Effector CD8-positive, alpha-beta T cell (primary cell): ENCODE results near the gene ETFRF1.
A peak's percentile ranks its signal among the peaks of the same experiment; 100 is the strongest.

Experiments
- DNase-seq: peaks from one replicate; lab custom pipeline; 2025; lab: John Stamatoyannopoulos, UW
- total RNA-seq, 4 experiments: gene quantifications; one replicate each; lab custom pipeline; 2026; lab: John Stamatoyannopoulos, UW

The ETFRF1 gene, protein sequence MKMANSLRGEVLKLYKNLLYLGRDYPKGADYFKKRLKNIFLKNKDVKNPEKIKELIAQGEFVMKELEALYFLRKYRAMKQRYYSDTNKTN
- 3.9 to 12.1 (median 9.3) reads per million in 4 experiments for total RNA-seq

GRCh38 chr12:25195056-25195971, at the start of gene ETFRF1, which contains the start of gene DNAI7:
TSS of gene ETFRF1 (plus strand) at chr12:25195237. CDS start at chr12:25203957, 8,720 bp downstream.
TSS of gene DNAI7 (minus strand) at chr12:25195160. CDS start at chr12:25195078, 82 bp downstream.
- DNase-seq, result peak; percentile 94

DNA sequence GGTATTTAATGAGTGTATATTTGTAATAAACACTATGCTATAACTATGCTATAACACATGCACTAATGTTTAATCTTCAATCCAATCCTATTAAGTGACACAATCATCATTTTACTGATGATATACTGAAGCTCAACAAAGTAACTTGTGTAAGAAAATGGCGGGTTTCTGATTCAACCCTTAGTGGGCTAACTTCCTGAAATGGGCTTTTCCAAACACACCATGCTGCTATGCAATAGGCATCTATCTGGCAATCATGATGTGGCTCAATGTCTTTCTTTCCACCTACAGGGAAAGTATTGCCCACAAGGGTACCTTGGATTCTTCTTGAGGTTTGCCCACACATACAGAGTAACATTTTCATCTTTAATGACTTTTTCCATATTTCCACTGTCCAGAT, 48.4 kb upstream of the ETFRF1 start:
- DNase-seq, result no peak

DNA sequence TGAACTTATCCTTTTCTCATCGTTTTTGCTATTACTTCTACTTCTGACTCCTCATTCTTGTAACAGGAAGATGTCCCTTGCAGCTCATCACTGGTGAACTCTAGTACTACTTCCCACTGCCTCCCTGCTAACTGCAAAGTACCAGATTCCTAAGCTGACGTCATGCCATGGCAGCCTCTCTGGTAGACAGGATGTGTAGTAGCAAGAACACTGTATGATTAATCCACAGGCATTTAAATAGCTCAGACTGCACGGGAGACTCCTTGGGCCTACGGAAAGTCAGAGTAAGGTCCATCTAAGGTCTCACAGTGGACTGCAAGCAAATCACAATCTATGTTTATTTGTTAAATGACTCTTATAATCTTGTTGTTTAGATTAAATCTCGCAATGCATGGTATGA, 43.6 kb upstream of the ETFRF1 start:
- DNase-seq, result no peak

- no peak for DNase-seq
Measured at GRCh38 chr12:25152055-25152454, 43.0 kb upstream of the ETFRF1 start.

DNA sequence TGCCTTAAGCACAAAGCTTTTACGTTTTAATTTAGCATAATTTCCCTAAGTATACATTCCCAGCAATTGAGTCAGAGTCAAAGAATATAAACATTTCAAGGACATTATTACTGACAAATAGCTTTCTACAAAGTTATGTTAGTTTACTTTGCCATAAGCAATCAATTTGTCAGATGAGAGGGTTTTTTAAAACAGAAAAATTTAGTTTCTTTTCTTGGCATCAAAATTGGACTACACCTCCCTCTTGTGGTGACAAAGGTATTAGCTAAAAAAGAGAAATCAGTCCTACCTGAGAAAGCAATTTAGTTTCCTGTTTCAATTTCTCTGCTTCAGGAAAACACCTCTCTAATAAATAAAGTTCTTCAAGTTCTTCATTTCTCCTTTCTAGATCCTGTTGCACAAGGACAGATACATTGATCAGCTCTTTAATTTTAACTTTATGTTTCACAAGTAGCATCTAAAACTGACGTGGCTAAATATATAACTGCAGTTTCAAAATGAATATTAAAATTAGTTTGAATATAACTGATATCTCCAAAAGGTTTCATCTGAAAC, 39.9 kb upstream of the ETFRF1 start:
- DNase-seq, result no peak

- DNase-seq, result no peak
Measured at GRCh38 chr12:25156061-25156460, 39.0 kb upstream of the ETFRF1 start.

- no peak for DNase-seq
Measured at GRCh38 chr12:25162866-25163265, 32.2 kb upstream of the ETFRF1 start.

DNA sequence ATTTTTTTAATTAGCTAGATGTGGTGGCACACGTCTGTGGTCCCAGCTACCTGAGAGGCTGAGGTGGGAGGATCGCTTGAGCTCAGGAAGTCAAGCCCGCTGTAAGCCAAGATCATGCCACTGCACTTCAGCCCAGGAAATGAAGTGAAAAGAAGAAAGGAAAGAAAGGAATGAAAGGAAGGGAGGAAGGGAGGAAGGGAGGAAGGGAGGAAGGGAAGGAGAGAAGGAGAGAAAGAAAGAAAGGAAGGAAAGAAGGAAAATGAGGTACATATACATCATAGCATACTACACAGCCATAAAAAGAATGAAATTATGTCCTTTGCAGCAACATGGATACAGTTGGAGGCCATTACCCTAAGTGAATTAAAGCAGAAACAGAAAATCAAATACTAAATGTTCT, 12.3 kb upstream of the ETFRF1 start:
- DNase-seq, result no peak

GRCh38 chr12:25184132-25184531, 10.9 kb upstream of the ETFRF1 start:
- DNase-seq, result no peak

GRCh38 chr12:25186038-25186787, 8.8 kb upstream of the ETFRF1 start:
- no peak for DNase-seq

GRCh38 chr12:25186788-25187402, 8.1 kb upstream of the ETFRF1 start:
- no peak for DNase-seq

- DNase-seq, result no peak
Measured at GRCh38 chr12:25187781-25188180, 7.3 kb upstream of the ETFRF1 start.

DNA sequence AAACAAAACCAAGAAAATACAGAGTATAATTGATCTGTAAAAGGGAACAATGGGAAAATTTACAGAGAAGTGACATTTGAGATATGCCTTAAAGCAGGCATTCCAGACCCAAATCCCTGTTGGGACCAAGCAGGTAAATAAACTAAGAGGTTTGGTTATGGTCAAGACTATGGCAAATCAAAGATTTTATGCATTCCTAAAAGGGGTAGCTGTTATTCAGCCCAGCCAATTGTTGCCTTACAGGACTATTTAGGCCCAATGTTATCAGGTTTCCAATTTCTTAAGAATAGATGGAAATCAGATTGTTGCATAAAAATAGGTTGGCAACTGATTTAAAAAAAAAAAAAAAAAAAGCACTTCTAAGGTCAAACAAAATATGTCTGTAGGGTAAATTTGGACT, 5.4 kb upstream of the ETFRF1 start:
- DNase-seq, result no peak

GRCh38 chr12:25190793-25191192, 4.2 kb upstream of the ETFRF1 start:
- no peak for DNase-seq

- DNase-seq, result no peak
Measured at GRCh38 chr12:25194214-25194613, 823 bp upstream of the ETFRF1 start.

DNA sequence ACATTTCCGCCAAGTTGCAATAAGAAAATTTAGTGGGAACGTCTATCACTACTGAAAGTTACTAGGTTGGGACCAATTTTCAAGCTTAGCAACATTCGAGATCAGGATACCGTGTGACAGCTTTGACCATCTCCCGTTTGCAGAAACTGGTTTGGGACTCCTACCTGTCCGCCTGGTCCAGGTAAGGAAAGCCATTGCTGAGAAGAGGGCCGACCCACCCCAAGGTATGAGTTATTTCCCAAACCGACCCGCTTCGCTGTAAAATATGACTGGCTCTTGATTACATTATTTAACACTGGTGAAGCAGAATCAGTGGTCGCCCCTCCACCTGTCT, 348 bp upstream of the ETFRF1 start:
- no peak for DNase-seq

DNA sequence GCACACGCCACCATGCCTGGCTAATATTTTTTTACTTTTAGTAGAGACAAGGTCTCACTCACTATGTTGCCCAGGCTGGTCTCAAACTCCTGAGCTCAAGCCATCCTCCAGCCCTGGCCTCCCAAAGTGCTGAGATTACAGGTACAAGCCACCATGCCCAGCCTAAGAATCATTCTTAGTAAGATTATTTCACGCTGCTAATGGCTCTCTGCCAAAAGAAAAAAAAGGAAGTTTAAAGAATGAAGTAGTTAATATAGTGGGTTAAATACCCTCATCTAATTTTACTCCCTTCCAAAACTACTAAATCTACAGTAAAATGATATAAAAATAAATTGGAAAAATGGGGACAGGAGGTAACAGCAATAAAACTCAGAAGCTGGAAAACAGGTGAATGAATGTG, 2.6 kb downstream of the ETFRF1 start:
- DNase-seq, result no peak

DNA sequence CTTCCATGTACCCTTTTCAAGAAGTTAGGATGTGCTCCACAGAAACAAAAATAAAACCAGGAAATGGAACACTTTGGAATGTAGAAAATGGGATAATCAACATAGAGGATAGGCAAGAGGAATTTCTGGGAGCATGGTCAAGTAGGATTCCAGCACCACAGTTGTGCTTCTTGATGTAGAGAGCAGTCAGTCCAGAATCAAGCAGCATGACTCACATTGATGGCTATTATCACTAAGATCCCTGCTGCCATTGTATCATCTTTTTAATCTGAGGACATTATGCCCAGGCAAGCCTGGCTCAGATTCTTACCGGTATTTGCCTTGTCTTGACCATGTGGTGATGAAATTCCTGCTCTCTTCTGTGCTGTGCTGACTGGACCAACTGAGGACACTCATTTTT, 5.7 kb downstream of the ETFRF1 start:
- DNase-seq, result no peak

DNA sequence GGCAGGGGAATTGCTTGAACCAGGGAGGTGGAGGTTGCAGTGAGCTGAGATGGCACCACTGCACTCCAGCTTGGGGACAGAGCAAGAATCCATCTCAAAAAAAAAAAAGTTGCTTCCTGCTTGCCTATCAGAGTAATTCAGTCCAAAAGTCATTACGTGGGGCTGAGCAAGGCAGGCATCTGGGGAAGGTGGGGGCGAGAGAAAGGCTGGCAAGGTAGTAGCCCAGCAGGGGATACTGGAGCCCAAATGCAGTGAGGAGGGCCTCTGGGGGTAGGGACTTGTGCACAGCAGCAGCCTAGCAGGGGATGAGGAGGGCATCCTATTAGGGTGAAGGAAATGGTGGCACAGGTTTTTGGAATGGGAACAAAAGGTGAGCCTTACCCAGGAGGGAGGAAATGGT, 7.1 kb downstream of the ETFRF1 start:
- no peak for DNase-seq

- DNase-seq, result no peak
Measured at GRCh38 chr12:25207411-25207810, 12.4 kb downstream of the ETFRF1 start.

- no peak for DNase-seq
Measured at GRCh38 chr12:25207846-25208245, 12.8 kb downstream of the ETFRF1 start.

DNA sequence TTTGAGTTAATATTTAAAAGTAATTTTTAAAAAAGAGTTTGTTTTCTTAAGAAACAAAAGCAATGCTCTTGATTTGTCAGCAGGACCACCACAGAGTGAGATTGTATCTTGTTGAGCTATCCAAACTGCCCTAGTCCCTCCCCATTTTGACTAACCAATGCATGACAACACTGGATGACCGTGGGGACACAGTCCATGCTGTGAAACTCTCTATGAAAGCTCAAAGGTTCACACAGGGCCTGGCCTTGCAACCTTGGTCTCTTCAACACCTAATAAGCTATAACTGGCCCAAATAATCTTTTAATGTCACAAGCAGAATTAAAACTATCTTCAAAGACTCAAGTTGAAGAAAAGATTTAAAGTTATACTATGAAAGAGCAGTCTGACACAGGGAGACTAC, 13.5 kb downstream of the ETFRF1 start:
- no peak for DNase-seq
